HFFc6 (cell line): ENCODE results near the gene RSRC1. TPM values are rescaled to one million over a fixed set of nuclear protein-coding genes. Genes with fewer than 3 reads are reported as not detected.

Source experiments
- DNase-seq: peaks from one replicate; pipeline ENCODE4 v3.0.0-alpha.2; 2018
- H3K27ac Mint-ChIP-seq: 2 replicates; pipeline ENCODE4 v1.8.0; 2020; ENCODE audit warnings: mild to moderate bottlenecking, mixed read lengths
- H3K27me3 Mint-ChIP-seq: 2 replicates; pipeline ENCODE4 v1.8.0; 2021; ENCODE audit warnings: mild to moderate bottlenecking, moderate library complexity, mixed read lengths; ENCODE audit not compliant: insufficient read depth
- H3K36me3 Mint-ChIP-seq: 2 replicates; pipeline ENCODE4 v1.8.0; 2021; ENCODE audit warnings: low read depth, mixed read lengths
- H3K4me1 Mint-ChIP-seq: 2 replicates; pipeline ENCODE4 v1.8.0; 2020; ENCODE audit warnings: low read depth, mixed read lengths
- H3K4me3 Mint-ChIP-seq: 2 replicates; pipeline ENCODE4 v1.8.0; 2020; ENCODE audit warnings: mild to moderate bottlenecking, moderate library complexity, mixed read lengths
- H3K9me3 Mint-ChIP-seq: 2 replicates; pipeline ENCODE4 v1.8.0; 2020; ENCODE audit warnings: mild to moderate bottlenecking, mixed read lengths
- total RNA-seq, 6 experiments: library from RNA; stranded (reverse); fragmentation: NEBNext Ultra II Directional; extraction: Animal tissue kit (Norgen Biotek cat#: 25700); gene quantifications; 2 replicates in 1 of 6; 3 replicates in 5 of 6; pipeline ENCODE4 v1.2.3, GENCODE V29; 2021
- TF ChIP-seq, protein P1 (sequence below): fragments of 200-600 bp; sonication (generic); IDR thresholded peaks from 2 replicates; pipeline ENCODE4 v1.5.0; 2021; ENCODE audit warnings: antibody characterized with exemption, mild to moderate bottlenecking

Gene RSRC1
- total RNA-seq, 6 experiments from 2014 or later = 20.5 to 37.6 (median 33.0) TPM

DNA sequence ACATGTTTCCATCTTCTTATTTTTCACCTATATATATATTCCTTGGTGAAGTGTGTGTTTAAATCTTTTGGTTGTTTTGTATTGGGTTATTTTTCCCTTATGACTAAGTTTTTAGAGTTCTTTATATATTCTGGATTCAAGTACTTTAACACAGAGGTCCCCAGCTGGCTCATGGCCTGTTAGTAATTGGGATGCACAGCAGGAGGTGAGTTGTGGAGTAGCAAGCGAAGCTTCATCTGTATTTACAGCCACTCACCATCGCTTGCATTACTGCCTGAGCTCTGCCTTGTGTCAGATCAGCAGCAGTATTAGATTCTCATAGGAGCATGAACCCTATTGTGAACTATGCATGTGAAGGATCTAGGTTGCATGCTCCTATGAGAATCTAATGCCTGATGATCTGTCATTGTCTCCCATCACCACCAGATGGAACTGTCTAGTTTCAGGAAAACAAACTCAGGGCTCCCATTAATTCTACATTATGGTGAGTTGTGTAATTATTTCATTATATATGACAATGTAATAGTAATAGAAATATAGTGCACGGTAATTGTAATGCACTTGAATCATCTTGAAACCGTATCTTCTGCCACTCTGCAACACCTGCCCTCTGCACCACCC is 151.6 kb downstream of the RSRC1 start:
- H3K9me3 Mint-ChIP-seq = peaks cover 4% of the 10 kb centered on the region
- H3K4me3 Mint-ChIP-seq = no peak overlapping the region
- DNase-seq = no peak
- peaks cover 8% of the 10 kb centered on the region; the same call in 1 of the 2 replicates for H3K36me3 Mint-ChIP-seq
- no peaks in the 10 kb centered on the region for H3K4me1 Mint-ChIP-seq
- TF ChIP-seq, protein P1, sequence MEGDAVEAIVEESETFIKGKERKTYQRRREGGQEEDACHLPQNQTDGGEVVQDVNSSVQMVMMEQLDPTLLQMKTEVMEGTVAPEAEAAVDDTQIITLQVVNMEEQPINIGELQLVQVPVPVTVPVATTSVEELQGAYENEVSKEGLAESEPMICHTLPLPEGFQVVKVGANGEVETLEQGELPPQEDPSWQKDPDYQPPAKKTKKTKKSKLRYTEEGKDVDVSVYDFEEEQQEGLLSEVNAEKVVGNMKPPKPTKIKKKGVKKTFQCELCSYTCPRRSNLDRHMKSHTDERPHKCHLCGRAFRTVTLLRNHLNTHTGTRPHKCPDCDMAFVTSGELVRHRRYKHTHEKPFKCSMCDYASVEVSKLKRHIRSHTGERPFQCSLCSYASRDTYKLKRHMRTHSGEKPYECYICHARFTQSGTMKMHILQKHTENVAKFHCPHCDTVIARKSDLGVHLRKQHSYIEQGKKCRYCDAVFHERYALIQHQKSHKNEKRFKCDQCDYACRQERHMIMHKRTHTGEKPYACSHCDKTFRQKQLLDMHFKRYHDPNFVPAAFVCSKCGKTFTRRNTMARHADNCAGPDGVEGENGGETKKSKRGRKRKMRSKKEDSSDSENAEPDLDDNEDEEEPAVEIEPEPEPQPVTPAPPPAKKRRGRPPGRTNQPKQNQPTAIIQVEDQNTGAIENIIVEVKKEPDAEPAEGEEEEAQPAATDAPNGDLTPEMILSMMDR = peak; percentile 54
- H3K27me3 Mint-ChIP-seq = no peaks in the 10 kb centered on the region
- no peak overlapping the region for H3K27ac Mint-ChIP-seq

DNA sequence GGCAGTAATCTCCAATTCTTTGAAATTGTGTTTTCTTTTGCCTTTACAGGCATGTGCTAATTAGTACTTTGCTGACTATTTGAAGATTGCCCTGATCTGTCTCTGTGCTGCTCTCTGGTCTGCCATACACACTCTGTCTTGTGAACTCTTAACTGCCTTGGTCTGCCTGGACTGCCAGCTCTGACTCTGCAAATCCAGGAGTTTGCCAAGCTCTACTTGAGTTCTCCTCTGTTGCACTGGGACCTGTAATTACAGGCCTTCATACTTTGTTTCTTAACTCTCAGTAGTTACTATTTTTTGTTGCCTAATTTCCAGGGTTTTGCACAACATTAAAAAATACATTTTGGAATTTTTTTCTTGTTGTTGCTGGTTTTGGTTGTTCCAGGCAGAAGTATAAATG is 155.0 kb downstream of the RSRC1 start:
- Mint-ChIP-seq H3K36me3 (peaks cover 28% of the 10 kb centered on the region), H3K27me3 (no peaks in the 10 kb centered on the region), H3K9me3 (peaks cover 25% of the 10 kb centered on the region), H3K27ac (no peak overlapping the region), H3K4me1 (no peaks in the 10 kb centered on the region), H3K4me3 (no peak overlapping the region)
- DNase-seq = no peak
- TF ChIP-seq, protein P1 = no peak

DNA sequence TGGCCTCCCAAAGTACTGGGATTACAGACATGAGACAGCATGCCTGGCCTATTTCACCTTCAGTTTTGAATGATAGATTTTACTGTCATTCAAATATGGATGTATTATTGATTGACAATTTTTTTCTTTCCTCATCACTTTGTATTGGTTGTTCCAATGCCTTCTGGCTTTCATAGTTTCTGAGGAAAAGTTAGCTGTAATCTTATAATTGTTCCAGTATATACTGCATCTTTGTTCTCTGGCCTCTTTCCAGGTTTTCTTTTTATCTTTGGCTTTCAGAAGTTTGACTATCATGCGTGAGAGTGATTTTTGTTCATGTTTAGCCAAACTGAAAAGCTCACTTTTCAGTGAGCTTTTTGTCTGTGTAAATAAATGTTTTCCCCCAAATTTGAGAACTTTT is 157.1 kb downstream of the RSRC1 start:
- Mint-ChIP-seq H3K27ac (no peak overlapping the region), H3K27me3 (no peaks in the 10 kb centered on the region), H3K4me3 (no peak overlapping the region), H3K36me3 (peaks cover 28% of the 10 kb centered on the region), H3K4me1 (no peaks in the 10 kb centered on the region), H3K9me3 (peaks cover 25% of the 10 kb centered on the region)
- TF ChIP-seq, protein P1 = no peak
- DNase-seq = no peak

DNA sequence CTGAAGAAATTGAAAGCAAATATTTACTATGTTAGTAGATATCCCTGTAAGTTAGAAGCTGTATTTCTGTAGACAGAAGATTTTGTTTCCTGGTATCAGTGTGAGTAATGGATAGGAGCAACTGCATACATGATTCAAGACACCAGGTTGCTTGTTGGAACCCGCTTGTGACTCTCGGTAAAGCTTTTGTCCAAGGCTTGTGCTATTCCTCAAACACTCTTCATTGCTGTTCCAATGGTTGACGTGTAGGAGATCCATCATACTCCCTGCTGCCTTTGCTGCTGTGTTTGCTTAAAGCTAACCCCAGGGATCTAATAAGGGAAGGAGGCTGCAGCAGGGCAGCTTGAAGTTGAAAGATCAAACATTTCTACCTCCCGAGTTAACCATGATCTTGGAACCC is 160.1 kb downstream of the RSRC1 start:
- Mint-ChIP-seq H3K27ac (no peak overlapping the region), H3K9me3 (peaks cover 25% of the 10 kb centered on the region), H3K4me3 (no peak overlapping the region), H3K27me3 (no peaks in the 10 kb centered on the region), H3K36me3 (peaks cover 28% of the 10 kb centered on the region), H3K4me1 (no peaks in the 10 kb centered on the region)
- TF ChIP-seq, protein P1 = no peak
- DNase-seq = no peak

DNA sequence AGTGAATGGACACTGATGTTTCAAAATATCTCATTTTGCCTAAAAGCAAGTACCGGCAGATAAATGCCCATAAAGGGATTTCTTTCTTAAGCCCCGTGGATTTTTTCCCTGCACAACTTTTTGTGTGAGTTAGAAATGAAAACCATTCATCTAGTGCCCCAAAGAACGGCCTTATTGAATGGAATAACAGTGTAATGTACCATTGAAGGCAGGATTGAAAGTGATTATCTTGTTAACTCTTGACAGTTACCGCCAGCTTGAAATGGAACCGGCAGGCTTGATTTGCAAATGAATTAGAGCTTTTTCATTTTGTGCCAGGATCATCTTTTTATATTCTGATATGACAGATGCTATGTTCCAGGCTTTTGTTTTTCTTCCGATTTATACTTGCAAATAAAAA is 162.2 kb downstream of the RSRC1 start:
- Mint-ChIP-seq H3K4me3 (no peak overlapping the region), H3K36me3 (peaks cover 14% of the 10 kb centered on the region), H3K4me1 (no peaks in the 10 kb centered on the region), H3K27me3 (no peaks in the 10 kb centered on the region), H3K27ac (no peak overlapping the region), H3K9me3 (peaks cover 14% of the 10 kb centered on the region)
- TF ChIP-seq, protein P1 = no peak
- no peak for DNase-seq
